HepG2 (cell line): ENCODE results near the gene PNPLA2.

Source experiments
- CTCF ChIP-seq: sonication (generic); formaldehyde crosslinking; IDR thresholded peaks from 2 replicates; pipeline ENCODE4 v1.5.0; 2020; ENCODE audit warnings: mild to moderate bottlenecking, missing genetic modification reagents, moderate library complexity
- DNMT1 ChIP-seq: sonication (generic); formaldehyde crosslinking; IDR thresholded peaks from 2 replicates; pipeline ENCODE4 v1.5.1; 2020; ENCODE audit warnings: mild to moderate bottlenecking, missing genetic modification reagents
- DNMT3B ChIP-seq: conservative IDR thresholded peaks from 2 replicates; pipeline ENCODE4 v1.6.1; 2016; ENCODE audit warnings: missing biosample characterization, control low read depth
- EP300 ChIP-seq, 3 experiments: sonication (generic) in 1 of 3; formaldehyde crosslinking in 1 of 3; IDR thresholded peaks; 2 replicates each; pipeline versions ENCODE4 v1.5.1 to v1.6.1; 2011 to 2020; ENCODE audit warnings: low read depth in 2 of 3, low read length in 2 of 3, borderline replicate concordance in 1 of 3, improper control_type of control experiment in 1 of 3, mild to moderate bottlenecking in 1 of 3, missing genetic modification reagents in 1 of 3, moderate library complexity in 1 of 3
- IRF2 ChIP-seq: IDR thresholded peaks from 2 replicates; pipeline ENCODE4 v1.6.1; 2018; ENCODE audit warnings: missing genetic modification reagents, missing compliant biosample characterization
- MYNN ChIP-seq: sonication (generic); formaldehyde crosslinking; IDR thresholded peaks from 2 replicates; pipeline ENCODE4 v1.4.0; 2020; ENCODE audit warnings: mild to moderate bottlenecking, low read depth, missing genetic modification reagents
- NFATC3 ChIP-seq: sonication (generic); formaldehyde crosslinking; IDR thresholded peaks from 2 replicates; pipeline ENCODE4 v1.5.1; 2020; ENCODE audit warnings: mild to moderate bottlenecking, missing genetic modification reagents
- POLR2A ChIP-seq, 2 experiments: IDR thresholded peaks; 2 replicates each; pipeline ENCODE4 v1.6.1; 2011; ENCODE audit warnings: low read depth in 2 of 2, low read length in 2 of 2, mild to moderate bottlenecking in 1 of 2, moderate library complexity in 1 of 2; ENCODE audit not compliant: insufficient read depth in 1 of 2
- WIZ ChIP-seq: sonication (generic); formaldehyde crosslinking; IDR thresholded peaks from 2 replicates; pipeline ENCODE4 v1.5.1; 2020; ENCODE audit warnings: mild to moderate bottlenecking, missing genetic modification reagents
- ZNF331 ChIP-seq: sonication (generic); formaldehyde crosslinking; IDR thresholded peaks from 2 replicates; pipeline ENCODE4 v1.4.0; 2020; ENCODE audit warnings: missing genetic modification reagents
- ZNF746 ChIP-seq: sonication (generic); formaldehyde crosslinking; IDR thresholded peaks from 2 replicates; pipeline ENCODE4 v1.8.0; 2022; ENCODE audit warnings: mild to moderate bottlenecking, missing genetic modification reagents
- TF ChIP-seq, protein P1 (sequence below): sonication (generic); formaldehyde crosslinking; IDR thresholded peaks from 2 replicates; pipeline ENCODE4 v1.4.0; 2020; ENCODE audit warnings: mild to moderate bottlenecking, missing genetic modification reagents

DNA sequence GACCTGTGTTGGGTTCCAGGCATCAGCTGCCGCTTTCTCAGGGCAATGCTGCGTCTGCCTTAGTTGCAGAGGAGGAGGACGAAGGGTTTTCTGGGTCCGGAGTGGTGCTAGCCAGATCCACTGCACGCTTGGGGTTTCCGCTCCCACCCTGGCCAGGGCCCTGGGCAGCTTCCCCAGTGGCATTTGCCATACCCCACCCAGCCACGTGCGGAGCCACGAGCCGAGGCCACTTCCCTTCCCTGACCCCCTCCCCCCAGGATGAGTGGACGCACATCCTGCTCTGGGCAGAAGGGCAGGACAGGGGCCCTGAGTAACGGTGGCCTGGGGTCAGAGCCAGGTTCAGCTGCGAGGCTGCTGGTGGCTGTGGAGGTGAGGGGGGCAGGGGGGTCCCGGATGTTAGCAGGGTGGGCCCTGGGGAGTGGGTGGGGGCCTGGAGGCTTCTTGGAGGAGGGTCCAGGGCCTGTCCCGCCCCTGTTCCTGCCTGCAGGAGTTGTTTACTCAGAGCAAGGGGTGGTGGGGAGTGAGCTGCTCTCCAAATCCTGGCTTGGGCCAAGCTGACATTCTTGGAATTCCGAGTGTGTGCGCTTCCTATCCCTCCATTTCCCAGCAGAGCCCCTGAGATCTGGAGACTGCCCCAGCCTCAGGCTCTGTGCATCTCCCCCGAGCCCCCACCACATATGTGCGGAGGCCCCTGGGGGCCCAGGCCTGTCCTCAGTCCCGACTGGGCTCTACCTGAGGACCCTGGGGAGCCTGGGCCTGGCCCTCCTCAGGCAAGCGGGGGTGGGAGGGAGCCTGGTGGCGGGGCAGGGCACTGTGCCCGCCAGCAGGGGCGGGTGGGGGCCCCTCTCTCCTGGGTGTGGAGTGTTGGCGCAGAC is 25.3 kb downstream of the PNPLA2 start:
- TF ChIP-seq DNMT1 (CRISPR knock-in tag) (peak; percentile 28; the same call in 1 of the 2 replicates), ZNF331 (CRISPR knock-in tag) (no peak; the same call in 1 of the 2 replicates), IRF2 (CRISPR knock-in tag) (peak; percentile 70; the same call in 1 of the 2 replicates), POLR2A (IDR thresholded peaks at IDR 0.05; ENCODE audit: insufficient read depth in 1 of 2, low read depth in 2 of 2, low read length in 2 of 2) (peak in 1 of 2 experiments; percentile 39; a peak in 1 of 4 replicates), NFATC3 (CRISPR knock-in tag) (no peak), ZNF746 (CRISPR knock-in tag) (no peak), MYNN (no peak), CTCF (CRISPR knock-in tag) (peak; percentile 35), WIZ (CRISPR knock-in tag) (no peak), DNMT3B (CRISPR knock-in tag) (no peak), EP300 (IDR thresholded peaks at IDR 0.05; ENCODE audit: low read depth in 2 of 2, low read length in 2 of 2) (peak in 1 of 2 experiments; percentile 42; a peak in 1 of 4 replicates), EP300 (CRISPR knock-in tag; IDR thresholded peaks at IDR 0.05; ENCODE audit: borderline replicate concordance) (peak; percentile 41; the same call in 1 of the 2 replicates)
- TF ChIP-seq, protein P1, sequence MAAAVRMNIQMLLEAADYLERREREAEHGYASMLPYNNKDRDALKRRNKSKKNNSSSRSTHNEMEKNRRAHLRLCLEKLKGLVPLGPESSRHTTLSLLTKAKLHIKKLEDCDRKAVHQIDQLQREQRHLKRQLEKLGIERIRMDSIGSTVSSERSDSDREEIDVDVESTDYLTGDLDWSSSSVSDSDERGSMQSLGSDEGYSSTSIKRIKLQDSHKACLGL, result 0 out of 2 replicates have a peak, but pooled peaks have one; percentile 63
